ENCODE data around the gene MATCAP1.

- no peak for TF ChIP-seq POLR2A (IDR thresholded peaks at IDR 0.05)
- TF ChIP-seq CTCF (IDR thresholded peaks at IDR 0.05) = no peak
Observed at GRCh38 chr16:67206129-67206837, 22.5 kb upstream of the MATCAP1 start.
